Panc1 (cell line): ENCODE results near the gene PPOX. TPM values are rescaled to one million over a fixed set of nuclear protein-coding genes. Genes with fewer than 3 reads are reported as not detected.

Source experiments
- ATAC-seq: fragments of 200-7000 bp; cut with Tn5 transposase; 2 replicates; pipeline ENCODE4 v1.9.1; 2020; ENCODE audit warnings: mild to moderate bottlenecking, moderate library complexity
- BruUV-seq: library from RNA; stranded (reverse); fragments of 400-500 nt; replicated peaks from 2 replicates; lab custom pipeline; 2021; lab: Mats Ljungman, UMichigan
- CTCF ChIA-PET: fragments of 300-600 bp; sonication (Branson Sonifier 250); formaldehyde crosslinking; loops from one replicate; lab custom pipeline; 2022; ENCODE audit warnings: antibody characterized with exemption; lab: Charles Lee
- POLR2A ChIA-PET: fragments of 300-600 bp; sonication (Branson Sonifier 250); formaldehyde crosslinking; loops from one replicate; lab custom pipeline; 2022; ENCODE audit warnings: antibody characterized with exemption; lab: Charles Lee
- DNase-seq: peaks from one replicate; pipeline ENCODE4 v3.0.0-alpha.2; 2010; ENCODE audit warnings: low read depth, low spot score
- H3K27ac ChIP-seq: 2 replicates; pipeline ENCODE4 v1.5.1; 2011; ENCODE audit warnings: mild to moderate bottlenecking, low read length, inconsistent platforms
- H3K27me3 ChIP-seq: fragments of 200-500 bp; sonication (Bioruptor generic); 2 replicates; pipeline ENCODE4 v1.6.0; 2014; ENCODE audit warnings: low read length, inconsistent platforms; ENCODE audit not compliant: control insufficient read depth, insufficient read depth
- H3K36me3 ChIP-seq: fragments of 200-500 bp; sonication (Bioruptor generic); 2 replicates; pipeline ENCODE4 v1.5.1; 2014; ENCODE audit warnings: inconsistent platforms, mild to moderate bottlenecking, low read length, moderate library complexity; ENCODE audit not compliant: control insufficient read depth, insufficient read depth
- H3K4me1 ChIP-seq: 2 replicates; pipeline ENCODE4 v1.5.1; 2011; ENCODE audit warnings: inconsistent platforms, mild to moderate bottlenecking, low read length, moderate library complexity; ENCODE audit not compliant: control insufficient read depth, insufficient read depth
- H3K4me3 ChIP-seq, 2 experiments: 2 replicates each; pipeline ENCODE4 v1.5.1; 2011 to 2012; ENCODE audit warnings: low read depth in 2 of 2, low read length in 2 of 2, mild to moderate bottlenecking in 2 of 2, inconsistent platforms in 1 of 2, moderate library complexity in 1 of 2
- H3K9me3 ChIP-seq: fragments of 200-500 bp; sonication (Bioruptor generic); 2 replicates; pipeline ENCODE4 v1.5.1; 2014; ENCODE audit warnings: low read depth, mild to moderate bottlenecking, inconsistent platforms, low read length, moderate library complexity; ENCODE audit not compliant: control insufficient read depth, insufficient read depth
- POLR2AphosphoS5 ChIP-seq: IDR thresholded peaks from 2 replicates; pipeline ENCODE4 v1.6.1; 2012; ENCODE audit warnings: mild to moderate bottlenecking, low read depth, low read length, moderate library complexity
- SIN3A ChIP-seq: IDR thresholded peaks from 2 replicates; pipeline ENCODE4 v1.6.1; 2012; ENCODE audit warnings: low read depth, mild to moderate bottlenecking, low read length, moderate library complexity, borderline replicate concordance; ENCODE audit not compliant: insufficient read depth
- TCF7L2 ChIP-seq: IDR thresholded peaks from 2 replicates; pipeline ENCODE4 v1.6.1; 2011; ENCODE audit warnings: mild to moderate bottlenecking, low read depth, low read length, inconsistent platforms
- in situ Hi-C: cut with HindIII; loops from 2 replicates; pipeline ENCODE4 v1.10.0; 2016; ENCODE audit warnings: low sequenced_read_pairs, low pct_unique_long_range_greater_than_20kb
- intact Hi-C: fragments of 100-400 bp; cut with micrococcal nuclease; formaldehyde crosslinking; loops from one replicate; pipeline ENCODE4 v1.10.0; 2022; ENCODE audit not compliant: unreplicated experiment
- total RNA-seq: library from RNA; stranded (reverse); gene quantifications from one replicate; pipeline ENCODE4 v1.2.1, GENCODE V29; 2021; ENCODE audit not compliant: unreplicated experiment
- TF ChIP-seq, protein P1 (sequence below): fragments of 450-650 bp; IDR thresholded peaks from 2 replicates; pipeline ENCODE4 v1.5.1; 2017; ENCODE audit warnings: mild to moderate bottlenecking
- TF ChIP-seq, protein P2 (sequence below), 2 experiments: IDR thresholded peaks; 2 replicates each; pipeline ENCODE4 v1.6.1; 2011 to 2012; ENCODE audit warnings: low read depth in 2 of 2, control low read depth in 1 of 2, low read length in 1 of 2, mild to moderate bottlenecking in 1 of 2, moderate library complexity in 1 of 2; ENCODE audit not compliant: insufficient read depth in 1 of 2

PPOX gene
- total RNA-seq, 1 experiment from 2014 or later = 20.6 TPM

GRCh38 chr1:161191971-161192370 is 25.7 kb downstream of the PPOX start:
- no peak overlapping the region for H3K27ac ChIP-seq
- no peak for DNase-seq
- no peak for ATAC-seq
- intact Hi-C loops = loop anchor here (5.0 kb wide), 1 partner anchor 180 kb away; no protein-coding TSS in a partner anchor
- in situ Hi-C loops = no loop called here
- POLR2A ChIA-PET = no interaction called here
- CTCF ChIA-PET = interaction anchor here (0.6 to 1.2 kb wide), 3 partner anchors 34 to 190 kb away, joined by 3 to 4 read pairs (median 3); partner anchors contain the start of gene TOMM40L
- H3K9me3 ChIP-seq = no peaks in the 10 kb centered on the region
- BruUV-seq = no TSS peak
- no peak overlapping the region for H3K4me3 ChIP-seq
- H3K27me3 ChIP-seq = no peaks in the 10 kb centered on the region
- H3K4me1 ChIP-seq = no peaks in the 10 kb centered on the region
- H3K36me3 ChIP-seq = no peaks in the 10 kb centered on the region
- TF ChIP-seq, protein P1, sequence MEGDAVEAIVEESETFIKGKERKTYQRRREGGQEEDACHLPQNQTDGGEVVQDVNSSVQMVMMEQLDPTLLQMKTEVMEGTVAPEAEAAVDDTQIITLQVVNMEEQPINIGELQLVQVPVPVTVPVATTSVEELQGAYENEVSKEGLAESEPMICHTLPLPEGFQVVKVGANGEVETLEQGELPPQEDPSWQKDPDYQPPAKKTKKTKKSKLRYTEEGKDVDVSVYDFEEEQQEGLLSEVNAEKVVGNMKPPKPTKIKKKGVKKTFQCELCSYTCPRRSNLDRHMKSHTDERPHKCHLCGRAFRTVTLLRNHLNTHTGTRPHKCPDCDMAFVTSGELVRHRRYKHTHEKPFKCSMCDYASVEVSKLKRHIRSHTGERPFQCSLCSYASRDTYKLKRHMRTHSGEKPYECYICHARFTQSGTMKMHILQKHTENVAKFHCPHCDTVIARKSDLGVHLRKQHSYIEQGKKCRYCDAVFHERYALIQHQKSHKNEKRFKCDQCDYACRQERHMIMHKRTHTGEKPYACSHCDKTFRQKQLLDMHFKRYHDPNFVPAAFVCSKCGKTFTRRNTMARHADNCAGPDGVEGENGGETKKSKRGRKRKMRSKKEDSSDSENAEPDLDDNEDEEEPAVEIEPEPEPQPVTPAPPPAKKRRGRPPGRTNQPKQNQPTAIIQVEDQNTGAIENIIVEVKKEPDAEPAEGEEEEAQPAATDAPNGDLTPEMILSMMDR = no peak
- TF ChIP-seq TCF7L2 (no peak), SIN3A (no peak), POLR2AphosphoS5 (no peak)
- TF ChIP-seq, protein P2, sequence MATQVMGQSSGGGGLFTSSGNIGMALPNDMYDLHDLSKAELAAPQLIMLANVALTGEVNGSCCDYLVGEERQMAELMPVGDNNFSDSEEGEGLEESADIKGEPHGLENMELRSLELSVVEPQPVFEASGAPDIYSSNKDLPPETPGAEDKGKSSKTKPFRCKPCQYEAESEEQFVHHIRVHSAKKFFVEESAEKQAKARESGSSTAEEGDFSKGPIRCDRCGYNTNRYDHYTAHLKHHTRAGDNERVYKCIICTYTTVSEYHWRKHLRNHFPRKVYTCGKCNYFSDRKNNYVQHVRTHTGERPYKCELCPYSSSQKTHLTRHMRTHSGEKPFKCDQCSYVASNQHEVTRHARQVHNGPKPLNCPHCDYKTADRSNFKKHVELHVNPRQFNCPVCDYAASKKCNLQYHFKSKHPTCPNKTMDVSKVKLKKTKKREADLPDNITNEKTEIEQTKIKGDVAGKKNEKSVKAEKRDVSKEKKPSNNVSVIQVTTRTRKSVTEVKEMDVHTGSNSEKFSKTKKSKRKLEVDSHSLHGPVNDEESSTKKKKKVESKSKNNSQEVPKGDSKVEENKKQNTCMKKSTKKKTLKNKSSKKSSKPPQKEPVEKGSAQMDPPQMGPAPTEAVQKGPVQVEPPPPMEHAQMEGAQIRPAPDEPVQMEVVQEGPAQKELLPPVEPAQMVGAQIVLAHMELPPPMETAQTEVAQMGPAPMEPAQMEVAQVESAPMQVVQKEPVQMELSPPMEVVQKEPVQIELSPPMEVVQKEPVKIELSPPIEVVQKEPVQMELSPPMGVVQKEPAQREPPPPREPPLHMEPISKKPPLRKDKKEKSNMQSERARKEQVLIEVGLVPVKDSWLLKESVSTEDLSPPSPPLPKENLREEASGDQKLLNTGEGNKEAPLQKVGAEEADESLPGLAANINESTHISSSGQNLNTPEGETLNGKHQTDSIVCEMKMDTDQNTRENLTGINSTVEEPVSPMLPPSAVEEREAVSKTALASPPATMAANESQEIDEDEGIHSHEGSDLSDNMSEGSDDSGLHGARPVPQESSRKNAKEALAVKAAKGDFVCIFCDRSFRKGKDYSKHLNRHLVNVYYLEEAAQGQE (IDR thresholded peaks at IDR 0.05; ENCODE audit: insufficient read depth in 1 of 2, low read depth in 2 of 2, low read length in 1 of 2) = no peak

DNA sequence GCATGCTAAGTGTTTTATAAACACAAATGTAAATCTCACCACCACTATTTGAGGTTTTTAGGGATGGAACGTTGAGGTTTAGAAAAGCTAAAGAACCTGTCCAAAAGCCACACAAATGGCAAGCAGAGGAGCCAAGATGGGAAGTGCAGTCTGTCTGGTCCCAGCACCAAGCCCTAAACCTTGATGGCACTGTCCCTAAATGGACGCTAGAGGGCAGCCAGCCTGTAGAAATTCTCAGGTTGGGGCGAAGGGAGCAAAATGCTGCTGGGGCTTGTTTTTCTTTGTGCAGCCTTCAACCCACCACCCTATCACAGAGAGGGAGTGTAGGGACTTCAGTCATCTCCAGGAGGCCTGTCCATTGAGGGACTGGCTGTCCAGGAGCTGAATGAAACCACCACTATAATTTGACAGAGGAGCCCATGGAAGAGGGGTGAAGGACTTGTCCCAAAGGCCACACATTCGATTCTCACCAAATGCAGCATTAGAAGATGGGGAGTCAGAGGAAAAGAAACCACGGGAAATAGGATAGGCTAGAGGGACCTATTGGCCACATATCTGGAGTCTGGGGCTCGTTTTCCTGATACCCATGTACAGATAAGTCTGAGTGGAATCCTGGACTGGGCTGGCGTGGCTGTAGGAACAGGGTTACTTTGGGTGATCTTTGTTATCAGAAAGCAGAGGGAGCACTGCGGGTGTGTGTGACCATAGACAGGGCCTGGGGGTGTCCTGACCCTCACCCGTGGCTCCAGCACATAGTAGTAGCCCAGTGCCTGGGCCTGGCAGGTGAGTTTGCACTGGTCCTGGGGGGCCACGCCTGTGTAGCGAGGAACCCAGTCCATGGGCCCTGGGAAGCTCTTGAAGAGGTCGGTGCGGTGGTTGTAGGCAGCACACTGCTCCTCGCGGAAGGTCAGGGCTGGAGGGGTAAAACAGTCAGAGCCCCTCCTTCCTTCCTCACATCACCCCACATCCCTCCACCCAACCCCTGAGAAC is 26.5 kb downstream of the PPOX start:
- no peak for TF ChIP-seq TCF7L2
- TF ChIP-seq POLR2AphosphoS5 = no peak
- TF ChIP-seq, protein P1 = peak; percentile 96
- TF ChIP-seq SIN3A = no peak
- TF ChIP-seq, protein P2 (IDR thresholded peaks at IDR 0.05; ENCODE audit: insufficient read depth in 1 of 2, low read depth in 2 of 2, low read length in 1 of 2) = no peak
- intact Hi-C loops = loop anchor here (5.0 kb wide), 1 partner anchor 180 kb away; no protein-coding TSS in a partner anchor
- in situ Hi-C loops = no loop called here
- no peaks in the 10 kb centered on the region for H3K4me1 ChIP-seq
- ChIA-PET CTCF (interaction anchor here (0.7 to 1.2 kb wide), 5 partner anchors 33 to 212 kb away, joined by 3 to 8 read pairs (median 3); partner anchors contain the start of gene TOMM40L), POLR2A (no interaction called here)
- no peaks in the 10 kb centered on the region for H3K9me3 ChIP-seq
- BruUV-seq = no TSS peak
- no peaks in the 10 kb centered on the region for H3K36me3 ChIP-seq
- ATAC-seq (peak; percentile 86), DNase-seq (no peak)
- H3K4me3 ChIP-seq = no peak overlapping the region
- H3K27me3 ChIP-seq = no peaks in the 10 kb centered on the region
- no peak overlapping the region for H3K27ac ChIP-seq
